PFSK-1 (cell line): ENCODE results near the gene MFSD6L.

Experiments used
- POLR2AphosphoS5 ChIP-seq: IDR thresholded peaks from 2 replicates; pipeline ENCODE4 v1.6.1; 2012; ENCODE audit warnings: low read depth, mild to moderate bottlenecking, control low read depth, low read length, moderate library complexity
- SIN3A ChIP-seq: IDR thresholded peaks from 2 replicates; pipeline ENCODE4 v1.6.1; 2012; ENCODE audit warnings: mild to moderate bottlenecking, low read length, moderate library complexity, borderline replicate concordance; ENCODE audit not compliant: insufficient read depth
- TAF1 ChIP-seq: IDR thresholded peaks from 2 replicates; pipeline ENCODE4 v1.6.1; 2012; ENCODE audit warnings: low read length, control low read depth, borderline replicate concordance; ENCODE audit not compliant: insufficient read depth
- TF ChIP-seq, protein P1 (sequence below), 2 experiments: IDR thresholded peaks; 2 replicates each; pipeline versions ENCODE4 v1.6.1 to v1.8.0; 2011 to 2012; ENCODE audit warnings: low read depth in 2 of 2, low read length in 2 of 2, control low read depth in 1 of 2, inconsistent platforms in 1 of 2, mild to moderate bottlenecking in 1 of 2, moderate library complexity in 1 of 2; ENCODE audit not compliant: insufficient read depth in 1 of 2

DNA sequence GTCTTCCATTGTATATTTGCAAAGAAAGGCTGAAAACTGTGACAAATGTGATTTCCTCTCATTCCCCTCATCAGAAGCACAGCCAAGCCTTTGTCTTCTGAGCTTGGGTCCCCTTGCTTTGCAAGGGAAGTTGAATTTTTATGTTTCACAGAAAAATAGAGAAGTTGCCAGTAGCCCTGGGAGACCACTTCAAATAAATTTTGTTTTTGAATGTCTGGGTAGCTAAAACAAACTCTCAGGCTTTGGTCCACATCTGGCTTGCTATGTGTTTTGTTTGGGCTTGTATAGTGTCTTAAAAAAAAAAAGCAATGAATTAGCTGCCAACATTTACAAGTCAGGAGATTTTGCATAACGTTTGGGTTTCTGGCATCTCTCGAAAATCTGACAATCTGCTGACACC lies 44.2 kb upstream of the MFSD6L start:
- TF ChIP-seq, protein P1, sequence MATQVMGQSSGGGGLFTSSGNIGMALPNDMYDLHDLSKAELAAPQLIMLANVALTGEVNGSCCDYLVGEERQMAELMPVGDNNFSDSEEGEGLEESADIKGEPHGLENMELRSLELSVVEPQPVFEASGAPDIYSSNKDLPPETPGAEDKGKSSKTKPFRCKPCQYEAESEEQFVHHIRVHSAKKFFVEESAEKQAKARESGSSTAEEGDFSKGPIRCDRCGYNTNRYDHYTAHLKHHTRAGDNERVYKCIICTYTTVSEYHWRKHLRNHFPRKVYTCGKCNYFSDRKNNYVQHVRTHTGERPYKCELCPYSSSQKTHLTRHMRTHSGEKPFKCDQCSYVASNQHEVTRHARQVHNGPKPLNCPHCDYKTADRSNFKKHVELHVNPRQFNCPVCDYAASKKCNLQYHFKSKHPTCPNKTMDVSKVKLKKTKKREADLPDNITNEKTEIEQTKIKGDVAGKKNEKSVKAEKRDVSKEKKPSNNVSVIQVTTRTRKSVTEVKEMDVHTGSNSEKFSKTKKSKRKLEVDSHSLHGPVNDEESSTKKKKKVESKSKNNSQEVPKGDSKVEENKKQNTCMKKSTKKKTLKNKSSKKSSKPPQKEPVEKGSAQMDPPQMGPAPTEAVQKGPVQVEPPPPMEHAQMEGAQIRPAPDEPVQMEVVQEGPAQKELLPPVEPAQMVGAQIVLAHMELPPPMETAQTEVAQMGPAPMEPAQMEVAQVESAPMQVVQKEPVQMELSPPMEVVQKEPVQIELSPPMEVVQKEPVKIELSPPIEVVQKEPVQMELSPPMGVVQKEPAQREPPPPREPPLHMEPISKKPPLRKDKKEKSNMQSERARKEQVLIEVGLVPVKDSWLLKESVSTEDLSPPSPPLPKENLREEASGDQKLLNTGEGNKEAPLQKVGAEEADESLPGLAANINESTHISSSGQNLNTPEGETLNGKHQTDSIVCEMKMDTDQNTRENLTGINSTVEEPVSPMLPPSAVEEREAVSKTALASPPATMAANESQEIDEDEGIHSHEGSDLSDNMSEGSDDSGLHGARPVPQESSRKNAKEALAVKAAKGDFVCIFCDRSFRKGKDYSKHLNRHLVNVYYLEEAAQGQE (IDR thresholded peaks at IDR 0.05; ENCODE audit: insufficient read depth in 1 of 2, low read depth in 2 of 2, low read length in 2 of 2), result no peak
- TF ChIP-seq SIN3A (no peak), TAF1 (no peak), POLR2AphosphoS5 (no peak)
